WTC11 (cell line): ENCODE data around the gene HOXA5.

ENCODE experiments used
- ELF4 ChIP-seq: sonication (generic); formaldehyde crosslinking; IDR thresholded peaks from 2 replicates; pipeline ENCODE4 v1.8.1; 2022; ENCODE audit warnings: low read depth, mild to moderate bottlenecking, moderate library complexity, missing genetic modification reagents
- EMX1 ChIP-seq: fragments of 250-450 bp; sonication (Bioruptor Pico); IDR thresholded peaks from 2 replicates; pipeline ENCODE4 v1.8.0; 2021; ENCODE audit warnings: mild to moderate bottlenecking
- NFYB ChIP-seq: sonication (generic); formaldehyde crosslinking; conservative IDR thresholded peaks from 2 replicates; pipeline ENCODE4 v1.8.0; 2022; ENCODE audit warnings: low read depth, missing genetic modification reagents
- NR3C1 ChIP-seq: sonication (generic); formaldehyde crosslinking; conservative IDR thresholded peaks from 2 replicates; pipeline ENCODE4 v1.8.1; 2023; ENCODE audit warnings: low read depth, mild to moderate bottlenecking, missing genetic modification reagents
- RORB ChIP-seq: fragments of 250-450 bp; sonication (Bioruptor Pico); IDR thresholded peaks from 2 replicates; pipeline ENCODE4 v1.9.0; 2021; ENCODE audit warnings: mild to moderate bottlenecking
- TEAD1 ChIP-seq: sonication (generic); formaldehyde crosslinking; IDR thresholded peaks from 2 replicates; pipeline ENCODE4 v1.8.0; 2022; ENCODE audit warnings: mild to moderate bottlenecking, missing genetic modification reagents
- ZNF121 ChIP-seq: sonication (generic); formaldehyde crosslinking; IDR thresholded peaks from 2 replicates; pipeline ENCODE4 v1.8.0; 2023; ENCODE audit warnings: missing genetic modification reagents
- ZNF396 ChIP-seq: fragments of 250-450 bp; sonication (Bioruptor Pico); IDR thresholded peaks from 2 replicates; pipeline ENCODE4 v1.8.0; 2021; ENCODE audit warnings: mild to moderate bottlenecking, moderate library complexity, borderline replicate concordance
- TF ChIP-seq, protein P1 (sequence below): fragments of 200-600 bp; IDR thresholded peaks from 2 replicates; pipeline ENCODE4 v1.8.0; 2022; ENCODE audit warnings: antibody characterized with exemption
- TF ChIP-seq, protein P2 (sequence below): sonication (generic); formaldehyde crosslinking; IDR thresholded peaks from 2 replicates; pipeline ENCODE4 v1.8.1; 2022; ENCODE audit warnings: low read depth, missing genetic modification reagents, borderline replicate concordance
- TF ChIP-seq, protein P3 (sequence below): sonication (generic); formaldehyde crosslinking; IDR thresholded peaks from 2 replicates; pipeline ENCODE4 v1.8.1; 2023; ENCODE audit warnings: mild to moderate bottlenecking, missing genetic modification reagents, moderate library complexity
- TF ChIP-seq, protein P4 (sequence below): sonication (generic); formaldehyde crosslinking; IDR thresholded peaks from 2 replicates; pipeline ENCODE4 v1.8.1; 2023; ENCODE audit warnings: mild to moderate bottlenecking, missing genetic modification reagents
- TF ChIP-seq, protein P5 (sequence below): sonication (generic); formaldehyde crosslinking; IDR thresholded peaks from 2 replicates; pipeline ENCODE4 v1.8.1; 2022; ENCODE audit warnings: low read depth, mild to moderate bottlenecking, moderate library complexity, missing genetic modification reagents, borderline replicate concordance

DNA sequence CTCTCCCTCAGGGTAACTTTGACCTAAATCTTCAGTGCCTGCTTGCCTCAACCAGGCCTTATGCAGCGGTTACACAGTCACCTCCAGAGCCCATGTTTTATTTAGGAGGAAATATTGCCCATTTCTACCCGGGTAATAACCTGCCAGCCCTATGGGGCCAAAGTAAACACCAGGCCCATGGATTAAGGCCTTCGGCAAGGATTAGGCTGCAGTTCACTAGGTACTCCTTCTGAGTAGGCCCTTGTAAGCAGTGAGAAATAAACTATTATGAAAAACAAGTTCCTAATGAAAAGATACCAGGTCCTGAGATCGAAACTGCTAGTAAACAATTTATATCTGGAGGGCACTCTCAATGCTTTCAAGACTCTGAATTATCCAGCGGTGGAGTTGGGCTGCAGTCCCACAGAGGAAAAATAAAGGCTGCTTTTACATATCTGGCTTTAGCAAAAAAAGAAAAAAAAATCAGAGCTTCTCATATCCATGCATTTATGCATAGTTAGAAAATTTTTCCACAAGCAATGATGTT, 34.4 kb upstream of the HOXA5 start:
- TF ChIP-seq, protein P1, sequence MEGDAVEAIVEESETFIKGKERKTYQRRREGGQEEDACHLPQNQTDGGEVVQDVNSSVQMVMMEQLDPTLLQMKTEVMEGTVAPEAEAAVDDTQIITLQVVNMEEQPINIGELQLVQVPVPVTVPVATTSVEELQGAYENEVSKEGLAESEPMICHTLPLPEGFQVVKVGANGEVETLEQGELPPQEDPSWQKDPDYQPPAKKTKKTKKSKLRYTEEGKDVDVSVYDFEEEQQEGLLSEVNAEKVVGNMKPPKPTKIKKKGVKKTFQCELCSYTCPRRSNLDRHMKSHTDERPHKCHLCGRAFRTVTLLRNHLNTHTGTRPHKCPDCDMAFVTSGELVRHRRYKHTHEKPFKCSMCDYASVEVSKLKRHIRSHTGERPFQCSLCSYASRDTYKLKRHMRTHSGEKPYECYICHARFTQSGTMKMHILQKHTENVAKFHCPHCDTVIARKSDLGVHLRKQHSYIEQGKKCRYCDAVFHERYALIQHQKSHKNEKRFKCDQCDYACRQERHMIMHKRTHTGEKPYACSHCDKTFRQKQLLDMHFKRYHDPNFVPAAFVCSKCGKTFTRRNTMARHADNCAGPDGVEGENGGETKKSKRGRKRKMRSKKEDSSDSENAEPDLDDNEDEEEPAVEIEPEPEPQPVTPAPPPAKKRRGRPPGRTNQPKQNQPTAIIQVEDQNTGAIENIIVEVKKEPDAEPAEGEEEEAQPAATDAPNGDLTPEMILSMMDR = no peak
- TF ChIP-seq, protein P2, sequence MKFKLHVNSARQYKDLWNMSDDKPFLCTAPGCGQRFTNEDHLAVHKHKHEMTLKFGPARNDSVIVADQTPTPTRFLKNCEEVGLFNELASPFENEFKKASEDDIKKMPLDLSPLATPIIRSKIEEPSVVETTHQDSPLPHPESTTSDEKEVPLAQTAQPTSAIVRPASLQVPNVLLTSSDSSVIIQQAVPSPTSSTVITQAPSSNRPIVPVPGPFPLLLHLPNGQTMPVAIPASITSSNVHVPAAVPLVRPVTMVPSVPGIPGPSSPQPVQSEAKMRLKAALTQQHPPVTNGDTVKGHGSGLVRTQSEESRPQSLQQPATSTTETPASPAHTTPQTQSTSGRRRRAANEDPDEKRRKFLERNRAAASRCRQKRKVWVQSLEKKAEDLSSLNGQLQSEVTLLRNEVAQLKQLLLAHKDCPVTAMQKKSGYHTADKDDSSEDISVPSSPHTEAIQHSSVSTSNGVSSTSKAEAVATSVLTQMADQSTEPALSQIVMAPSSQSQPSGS = no peak
- TF ChIP-seq ELF4 = no peak
- no peak for TF ChIP-seq ZNF396 (CRISPR knock-in tag)
- no peak for TF ChIP-seq RORB (CRISPR knock-in tag)
- TF ChIP-seq, protein P3, sequence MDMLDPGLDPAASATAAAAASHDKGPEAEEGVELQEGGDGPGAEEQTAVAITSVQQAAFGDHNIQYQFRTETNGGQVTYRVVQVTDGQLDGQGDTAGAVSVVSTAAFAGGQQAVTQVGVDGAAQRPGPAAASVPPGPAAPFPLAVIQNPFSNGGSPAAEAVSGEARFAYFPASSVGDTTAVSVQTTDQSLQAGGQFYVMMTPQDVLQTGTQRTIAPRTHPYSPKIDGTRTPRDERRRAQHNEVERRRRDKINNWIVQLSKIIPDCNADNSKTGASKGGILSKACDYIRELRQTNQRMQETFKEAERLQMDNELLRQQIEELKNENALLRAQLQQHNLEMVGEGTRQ (CRISPR knock-in tag) = no peak
- TF ChIP-seq TEAD1 (CRISPR knock-in tag) = no peak
- TF ChIP-seq ZNF121 (CRISPR knock-in tag) = no peak
- TF ChIP-seq NR3C1 (CRISPR knock-in tag) = no peak
- no peak for TF ChIP-seq EMX1 (CRISPR knock-in tag)
- TF ChIP-seq NFYB (CRISPR knock-in tag) = no peak
- TF ChIP-seq, protein P4, sequence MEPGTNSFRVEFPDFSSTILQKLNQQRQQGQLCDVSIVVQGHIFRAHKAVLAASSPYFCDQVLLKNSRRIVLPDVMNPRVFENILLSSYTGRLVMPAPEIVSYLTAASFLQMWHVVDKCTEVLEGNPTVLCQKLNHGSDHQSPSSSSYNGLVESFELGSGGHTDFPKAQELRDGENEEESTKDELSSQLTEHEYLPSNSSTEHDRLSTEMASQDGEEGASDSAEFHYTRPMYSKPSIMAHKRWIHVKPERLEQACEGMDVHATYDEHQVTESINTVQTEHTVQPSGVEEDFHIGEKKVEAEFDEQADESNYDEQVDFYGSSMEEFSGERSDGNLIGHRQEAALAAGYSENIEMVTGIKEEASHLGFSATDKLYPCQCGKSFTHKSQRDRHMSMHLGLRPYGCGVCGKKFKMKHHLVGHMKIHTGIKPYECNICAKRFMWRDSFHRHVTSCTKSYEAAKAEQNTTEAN (CRISPR knock-in tag) = no peak
- TF ChIP-seq, protein P5, sequence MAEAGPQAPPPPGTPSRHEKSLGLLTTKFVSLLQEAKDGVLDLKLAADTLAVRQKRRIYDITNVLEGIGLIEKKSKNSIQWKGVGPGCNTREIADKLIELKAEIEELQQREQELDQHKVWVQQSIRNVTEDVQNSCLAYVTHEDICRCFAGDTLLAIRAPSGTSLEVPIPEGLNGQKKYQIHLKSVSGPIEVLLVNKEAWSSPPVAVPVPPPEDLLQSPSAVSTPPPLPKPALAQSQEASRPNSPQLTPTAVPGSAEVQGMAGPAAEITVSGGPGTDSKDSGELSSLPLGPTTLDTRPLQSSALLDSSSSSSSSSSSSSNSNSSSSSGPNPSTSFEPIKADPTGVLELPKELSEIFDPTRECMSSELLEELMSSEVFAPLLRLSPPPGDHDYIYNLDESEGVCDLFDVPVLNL (CRISPR knock-in tag) = no peak
